ENCODE data around the gene CCDC91. TPM values are rescaled to one million over a fixed set of nuclear protein-coding genes. Genes with fewer than 3 reads are reported as not detected.
"Not testable (repeated sequence)": the region's sequence is repeated elsewhere in the genome, so short reads cannot be mapped to it uniquely, and the experiment has no call there.

The CCDC91 gene
- total and polyA plus RNA-seq, 4 donors = 13.4 to 41.3 (median 23.3) TPM

DNA sequence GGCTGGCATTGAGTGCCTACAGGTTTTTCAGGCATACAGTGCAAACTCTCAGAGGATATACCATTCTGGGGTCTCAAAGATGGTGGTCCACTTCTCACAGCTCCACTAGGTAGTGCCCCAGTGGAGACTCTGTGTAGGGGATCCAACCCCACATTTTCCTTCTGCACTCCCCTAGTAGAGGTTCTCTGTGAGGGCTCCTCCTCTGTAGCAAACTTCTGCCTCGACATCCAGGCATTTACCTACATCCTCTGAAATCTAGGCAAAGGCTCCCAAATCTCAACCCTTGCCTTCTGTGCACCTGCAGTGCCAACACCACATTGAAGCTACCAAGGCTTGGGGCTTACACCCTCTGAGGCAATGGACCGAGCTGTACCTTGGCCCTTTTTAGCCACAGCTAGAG is 179.2 kb downstream of the CCDC91 start:
- peaks cover 3 to 12% (median 4%) of the 10 kb centered on the region in 4 donors for H3K36me3 ChIP-seq (ENCODE audit: control insufficient read depth in 4 of 4, insufficient read depth in 4 of 4, low read length in 4 of 4)
- H3K27me3 ChIP-seq (ENCODE audit: control insufficient read depth in 3 of 3, insufficient read depth in 3 of 3, low read length in 2 of 3) = no peaks in the 10 kb centered on the region
- TF ChIP-seq, protein P1, sequence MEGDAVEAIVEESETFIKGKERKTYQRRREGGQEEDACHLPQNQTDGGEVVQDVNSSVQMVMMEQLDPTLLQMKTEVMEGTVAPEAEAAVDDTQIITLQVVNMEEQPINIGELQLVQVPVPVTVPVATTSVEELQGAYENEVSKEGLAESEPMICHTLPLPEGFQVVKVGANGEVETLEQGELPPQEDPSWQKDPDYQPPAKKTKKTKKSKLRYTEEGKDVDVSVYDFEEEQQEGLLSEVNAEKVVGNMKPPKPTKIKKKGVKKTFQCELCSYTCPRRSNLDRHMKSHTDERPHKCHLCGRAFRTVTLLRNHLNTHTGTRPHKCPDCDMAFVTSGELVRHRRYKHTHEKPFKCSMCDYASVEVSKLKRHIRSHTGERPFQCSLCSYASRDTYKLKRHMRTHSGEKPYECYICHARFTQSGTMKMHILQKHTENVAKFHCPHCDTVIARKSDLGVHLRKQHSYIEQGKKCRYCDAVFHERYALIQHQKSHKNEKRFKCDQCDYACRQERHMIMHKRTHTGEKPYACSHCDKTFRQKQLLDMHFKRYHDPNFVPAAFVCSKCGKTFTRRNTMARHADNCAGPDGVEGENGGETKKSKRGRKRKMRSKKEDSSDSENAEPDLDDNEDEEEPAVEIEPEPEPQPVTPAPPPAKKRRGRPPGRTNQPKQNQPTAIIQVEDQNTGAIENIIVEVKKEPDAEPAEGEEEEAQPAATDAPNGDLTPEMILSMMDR (IDR thresholded peaks at IDR 0.05; ENCODE audit: control extremely low read depth, extremely low read depth) = no peak
- no peak overlapping the region for H3K4me3 ChIP-seq
- no peak overlapping the region for H3K27ac ChIP-seq (ENCODE audit: low read depth in 1 of 2, low read length in 1 of 2)
- ATAC-seq (ENCODE audit: insufficient read depth, low FRiP score) (no peak), DNase-seq (no peak)
- no peak overlapping the region for H3K9ac ChIP-seq (ENCODE audit: insufficient read depth in 1 of 2, low read length in 2 of 2)
- no peaks in the 10 kb centered on the region for H3K4me1 ChIP-seq (ENCODE audit: control insufficient read depth in 5 of 5, insufficient read depth in 5 of 5, low read length in 5 of 5)
- H3K9me3 ChIP-seq (ENCODE audit: control insufficient read depth in 4 of 4, insufficient read depth in 3 of 4, low read length in 3 of 4) = peaks cover 0 to 21% (median 10%) of the 10 kb centered on the region in 4 donors
- WGBS, 2 donors = 88 to 98% methylated on average over 2 of the region's 2 CpGs

DNA sequence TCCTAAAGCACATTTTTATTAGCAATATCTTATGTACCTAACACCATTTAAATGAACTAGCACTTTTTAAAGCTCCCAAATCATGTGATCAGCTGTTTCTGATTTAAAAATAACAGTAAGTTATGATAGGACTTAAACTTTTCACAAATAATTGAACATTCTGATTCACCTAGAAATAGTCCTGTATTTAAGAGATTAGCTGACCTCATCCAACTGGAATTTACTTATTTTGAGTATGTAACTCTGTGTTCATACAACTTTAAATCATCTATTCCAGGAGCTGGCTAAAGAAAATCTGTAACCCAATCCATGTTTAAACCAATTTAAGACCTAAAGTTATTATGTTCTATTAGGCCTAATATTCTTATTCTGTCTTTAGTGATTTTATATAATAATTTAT is 184.3 kb downstream of the CCDC91 start:
- no peak for DNase-seq
- Histone ChIP-seq H3K4me3 (no peak overlapping the region), H3K4me1 (ENCODE audit: control insufficient read depth in 5 of 5, insufficient read depth in 5 of 5, low read length in 5 of 5) (no peaks in the 10 kb centered on the region), H3K27ac (ENCODE audit: low read depth in 1 of 2, low read length in 1 of 2) (no peak overlapping the region), H3K9me3 (ENCODE audit: control insufficient read depth in 4 of 4, insufficient read depth in 3 of 4, low read length in 3 of 4) (peaks cover 0 to 16% (median 5%) of the 10 kb centered on the region in 4 donors), H3K36me3 (ENCODE audit: control insufficient read depth in 4 of 4, insufficient read depth in 4 of 4, low read length in 4 of 4) (peaks cover 2 to 4% (median 2%) of the 10 kb centered on the region in 4 donors), H3K9ac (ENCODE audit: insufficient read depth in 1 of 2, low read length in 2 of 2) (no peak overlapping the region), H3K27me3 (ENCODE audit: control insufficient read depth in 3 of 3, insufficient read depth in 3 of 3, low read length in 2 of 3) (no peaks in the 10 kb centered on the region)
- TF ChIP-seq, protein P1 (IDR thresholded peaks at IDR 0.05; ENCODE audit: control extremely low read depth, extremely low read depth) = no peak
- ATAC-seq (ENCODE audit: insufficient read depth, low FRiP score) = no peak

DNA sequence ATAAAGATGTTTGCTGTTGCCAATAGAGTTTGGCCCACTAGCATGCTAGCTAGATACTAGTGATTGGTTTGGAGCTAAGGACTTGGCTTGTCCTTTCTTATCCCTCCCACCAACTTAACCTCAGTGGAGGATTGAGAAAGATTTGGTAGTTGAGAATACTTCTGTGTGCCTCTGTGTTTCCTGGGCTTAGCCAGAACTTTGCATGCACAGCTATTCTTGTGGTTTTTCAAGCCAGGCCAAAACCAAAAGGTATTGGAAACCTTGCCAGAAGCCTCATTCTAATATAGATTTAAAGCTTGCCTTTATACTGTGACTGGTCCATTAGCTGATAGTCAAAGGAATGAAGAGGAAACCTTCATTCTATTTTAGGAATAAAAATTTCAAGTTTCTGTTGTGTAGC is 188.5 kb downstream of the CCDC91 start:
- Histone ChIP-seq H3K9me3 (ENCODE audit: control insufficient read depth in 4 of 4, insufficient read depth in 3 of 4, low read length in 3 of 4) (no peaks in the 10 kb centered on the region), H3K9ac (ENCODE audit: insufficient read depth in 1 of 2, low read length in 2 of 2) (no peak overlapping the region), H3K4me1 (ENCODE audit: control insufficient read depth in 5 of 5, insufficient read depth in 5 of 5, low read length in 5 of 5) (no peaks in the 10 kb centered on the region), H3K27me3 (ENCODE audit: control insufficient read depth in 3 of 3, insufficient read depth in 3 of 3, low read length in 2 of 3) (no peaks in the 10 kb centered on the region), H3K4me3 (no peak overlapping the region), H3K36me3 (ENCODE audit: control insufficient read depth in 4 of 4, insufficient read depth in 4 of 4, low read length in 4 of 4) (no peaks in the 10 kb centered on the region), H3K27ac (ENCODE audit: low read depth in 1 of 2, low read length in 1 of 2) (no peak overlapping the region)
- TF ChIP-seq, protein P1 (IDR thresholded peaks at IDR 0.05; ENCODE audit: control extremely low read depth, extremely low read depth) = no peak
- DNase-seq (no peak), ATAC-seq (ENCODE audit: insufficient read depth, low FRiP score) (no peak)

DNA sequence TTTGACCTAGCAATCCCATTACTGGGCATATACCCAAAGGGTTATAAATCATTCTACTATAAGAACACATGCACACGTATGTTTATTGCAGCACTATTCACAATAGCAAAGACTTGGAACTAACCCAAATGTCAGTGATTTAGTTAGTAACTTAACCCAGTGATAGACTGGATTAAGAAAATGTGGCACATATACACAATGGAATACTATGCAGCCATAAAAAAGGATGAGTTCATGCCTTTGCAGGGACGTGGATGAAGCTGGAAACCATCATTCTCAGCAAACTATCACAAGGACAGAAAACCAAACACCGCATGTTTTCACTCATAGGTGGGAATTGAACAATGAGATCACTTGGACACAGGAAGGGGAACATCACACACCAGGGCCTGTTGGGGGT is 189.5 kb downstream of the CCDC91 start:
- not testable (repeated sequence) for H3K4me1 ChIP-seq (ENCODE audit: control insufficient read depth in 5 of 5, insufficient read depth in 5 of 5, low read length in 5 of 5); H3K9ac ChIP-seq (ENCODE audit: insufficient read depth in 1 of 2, low read length in 2 of 2)

More for the DNA sequence above, 189.5 kb downstream of the CCDC91 start:
- H3K27ac ChIP-seq (ENCODE audit: low read depth in 1 of 2, low read length in 1 of 2); ATAC-seq (ENCODE audit: insufficient read depth, low FRiP score); H3K4me3 ChIP-seq; H3K9me3 ChIP-seq (ENCODE audit: control insufficient read depth in 4 of 4, insufficient read depth in 3 of 4, low read length in 3 of 4); H3K27me3 ChIP-seq (ENCODE audit: control insufficient read depth in 3 of 3, insufficient read depth in 3 of 3, low read length in 2 of 3); DNase-seq; H3K36me3 ChIP-seq (ENCODE audit: control insufficient read depth in 4 of 4, insufficient read depth in 4 of 4, low read length in 4 of 4): not testable (repeated sequence)
- WGBS, 2 donors = 80 to 90% methylated on average over 3 of the region's 3 CpGs
